ELR (cell line): ENCODE results near the gene TGFBR3.
"Not testable (repeated sequence)": the region's sequence is repeated elsewhere in the genome, so short reads cannot be mapped to it uniquely, and the experiment has no call there.

Source experiments
- DNase-seq: peaks from one replicate; pipeline ENCODE4 v3.0.0-alpha.2; 2015; ENCODE audit warnings: low read depth

Gene TGFBR3

GRCh38 chr1:91682882-91683597, 202.9 kb downstream of the TGFBR3 start:
- no peak for DNase-seq

GRCh38 chr1:91680556-91681155, 205.3 kb downstream of the TGFBR3 start:
- DNase-seq, result no peak

GRCh38 chr1:91679446-91679845, 206.5 kb downstream of the TGFBR3 start:
- no peak for DNase-seq

- no peak for DNase-seq
These were observed 209.9 kb downstream of the TGFBR3 start for GRCh38 chr1:91676030-91676429.

- DNase-seq, result no peak
These were observed 211.8 kb downstream of the TGFBR3 start for GRCh38 chr1:91674107-91674506.

GRCh38 chr1:91673613-91674012, 212.3 kb downstream of the TGFBR3 start:
- no peak for DNase-seq

GRCh38 chr1:91672601-91673161, 213.3 kb downstream of the TGFBR3 start:
- DNase-seq, result no peak

- no peak for DNase-seq
These were observed 215.2 kb downstream of the TGFBR3 start for GRCh38 chr1:91670781-91671180.

GRCh38 chr1:91669584-91670350, 216.2 kb downstream of the TGFBR3 start:
- DNase-seq, result no peak

GRCh38 chr1:91666651-91667050, 219.3 kb downstream of the TGFBR3 start:
- DNase-seq, result not testable (repeated sequence)

GRCh38 chr1:91661121-91661520, 224.8 kb downstream of the TGFBR3 start:
- DNase-seq, result no peak

- no peak for DNase-seq
These were observed 225.2 kb downstream of the TGFBR3 start for GRCh38 chr1:91660708-91661107.

- no peak for DNase-seq
These were observed 230.0 kb downstream of the TGFBR3 start for GRCh38 chr1:91655912-91656449.

- DNase-seq, result no peak
These were observed 232.8 kb downstream of the TGFBR3 start for GRCh38 chr1:91653183-91653582.

GRCh38 chr1:91651661-91652071, 234.3 kb downstream of the TGFBR3 start:
- DNase-seq, result peak; percentile 3

- DNase-seq, result no peak
These were observed 234.7 kb downstream of the TGFBR3 start for GRCh38 chr1:91651243-91651642.

GRCh38 chr1:91650764-91651163, 235.2 kb downstream of the TGFBR3 start:
- DNase-seq, result peak; percentile 99

GRCh38 chr1:91647061-91647460, 238.9 kb downstream of the TGFBR3 start:
- peak; percentile 3 for DNase-seq

GRCh38 chr1:91645031-91645430, 240.9 kb downstream of the TGFBR3 start:
- no peak for DNase-seq

- no peak for DNase-seq
These were observed 242.5 kb downstream of the TGFBR3 start for GRCh38 chr1:91643431-91643830.

GRCh38 chr1:91640877-91641526, 244.9 kb downstream of the TGFBR3 start:
- DNase-seq, result no peak

GRCh38 chr1:91637539-91637994, 248.4 kb downstream of the TGFBR3 start:
- DNase-seq, result no peak
